Measurements from ENCODE around the gene ACCS. TPM values are rescaled to one million over a fixed set of nuclear protein-coding genes. Genes with fewer than 3 reads are reported as not detected.

Gene ACCS
- total and polyA plus RNA-seq, 2 of the 4 experiments (the other 2 are of a cell fraction): 1.8 to 7.3 TPM

- TF ChIP-seq NFE2L2 (IDR thresholded peaks at IDR 0.05; ENCODE audit: low read depth, low read length) (no peak), MXI1 (IDR thresholded peaks at IDR 0.05; ENCODE audit: borderline replicate concordance, low read depth, low read length) (no peak), RAD21 (IDR thresholded peaks at IDR 0.05; ENCODE audit: low read length) (no peak), MAFK (IDR thresholded peaks at IDR 0.05; ENCODE audit: low read depth, low read length) (no peak), BHLHE40 (IDR thresholded peaks at IDR 0.05; ENCODE audit: low read depth, low read length) (no peak), MAZ (IDR thresholded peaks at IDR 0.05; ENCODE audit: borderline replicate concordance, low read depth, low read length) (no peak), SMC3 (IDR thresholded peaks at IDR 0.05; ENCODE audit: low read depth, low read length) (no peak), RFX5 (IDR thresholded peaks at IDR 0.05; ENCODE audit: low read depth, low read length) (no peak), USF2 (IDR thresholded peaks at IDR 0.05; ENCODE audit: low read depth, low read length) (no peak), ELK1 (IDR thresholded peaks at IDR 0.05; ENCODE audit: borderline replicate concordance, low read depth, low read length) (no peak), CEBPB (IDR thresholded peaks at IDR 0.05; ENCODE audit: low read depth, low read length) (no peak), FOS (IDR thresholded peaks at IDR 0.05; ENCODE audit: low read depth, low read length) (no peak), CHD1 (IDR thresholded peaks at IDR 0.05; ENCODE audit: low read depth, low read length) (no peak), CTCF (conservative IDR thresholded peaks at IDR 0.05; ENCODE audit: low read depth, low read length) (no peak)
- no peak overlapping the region for H4K5ac ChIP-seq (ENCODE audit: low read depth, low read length)
- no peak overlapping the region for H3K4me2 ChIP-seq (ENCODE audit: low read depth, low read length)
- in situ Hi-C loops (cut with MboI; ENCODE audit: low sequenced_read_pairs): no loop called here
- H3K4ac ChIP-seq (ENCODE audit: low read depth, low read length): no peak overlapping the region
- no peak overlapping the region for H2AK5ac ChIP-seq (ENCODE audit: low read depth, low read length)
- DNase-seq (no peak), ATAC-seq (ENCODE audit: low read depth) (no peak)
- H4K8ac ChIP-seq (ENCODE audit: low read depth in 2 of 2, low read length in 2 of 2): no peak overlapping the region
- BruUV-seq (replicated peaks): no TSS peak
- H3K9me1 ChIP-seq (ENCODE audit: insufficient read depth, low read length): peaks cover 2% of the 10 kb centered on the region; the same call in 1 of the 2 replicates
- H2BK5ac ChIP-seq (ENCODE audit: low read depth, low read length, poor library complexity, severe bottlenecking): no peak overlapping the region
- H3K56ac ChIP-seq (ENCODE audit: extremely low read depth, insufficient read depth, low read length): no peak overlapping the region
- H3K27ac ChIP-seq (ENCODE audit: insufficient read depth, low read length): no peak overlapping the region
- H2BK20ac ChIP-seq (ENCODE audit: low read depth, low read length): no peak overlapping the region
- H3K14ac ChIP-seq (replicated peaks; ENCODE audit: low read depth, low read length): no peak overlapping the region; the same call in 1 of the 2 replicates
- H2AFZ ChIP-seq (replicated peaks; ENCODE audit: low read length, poor library complexity): no peak overlapping the region
- no peaks in the 10 kb centered on the region for H3K9me3 ChIP-seq (ENCODE audit: control insufficient read depth, insufficient read depth, low read length)
- no peak overlapping the region for H2BK120ac ChIP-seq (ENCODE audit: low read depth, low read length)
- POLR2A ChIA-PET (ENCODE audit: unreplicated experiment): no interaction called here
- no peak overlapping the region for H3K4me3 ChIP-seq (ENCODE audit: insufficient read depth, low read depth, low read length)
- H3K9ac ChIP-seq (ENCODE audit: low read depth, low read length): no peak overlapping the region
- H4K20me1 ChIP-seq (ENCODE audit: insufficient read depth, low read length): no peaks in the 10 kb centered on the region; the same call in 1 of the 2 replicates
- intact Hi-C loops (cut with micrococcal nuclease): no loop called here
- peaks cover 16% of the 10 kb centered on the region for H3K27me3 ChIP-seq (ENCODE audit: control insufficient read depth, insufficient read depth, low read length)
- no peak overlapping the region for H2BK15ac ChIP-seq (ENCODE audit: low read depth, low read length)
- no CpG with 5 or more reads among the region's 3 CpGs for WGBS, 2 experiments (ENCODE audit: extremely low coverage in 2 of 2, insufficient read length in 1 of 2)
- H3K36me3 ChIP-seq (ENCODE audit: control insufficient read depth, insufficient read depth, low read length): no peaks in the 10 kb centered on the region
- H4K91ac ChIP-seq (ENCODE audit: insufficient read depth, low read depth, low read length): no peak overlapping the region
- dilution Hi-C loops (cut with HindIII; ENCODE audit: low sequenced_read_pairs, unreplicated experiment): loop anchor here (25.0 kb wide), 1 partner anchor 121 kb away; no protein-coding TSS in a partner anchor
- H2AK9ac ChIP-seq (replicated peaks; ENCODE audit: low read depth, low read length, poor library complexity): no peak overlapping the region
- H3K23ac ChIP-seq (ENCODE audit: low read depth, low read length): no peak overlapping the region
- CTCF ChIA-PET: interaction anchor here (2.5 kb wide), 1 partner anchor 144 kb away, joined by 9 read pairs; no protein-coding TSS in a partner anchor
- H3K79me1 ChIP-seq (ENCODE audit: low read depth in 1 of 2, low read length in 2 of 2): no peaks in the 10 kb centered on the region
- H3K18ac ChIP-seq (ENCODE audit: low read depth, low read length): no peak overlapping the region
- H3K4me1 ChIP-seq (ENCODE audit: control insufficient read depth, insufficient read depth, low read length): peaks cover 5% of the 10 kb centered on the region; the same call in 1 of the 2 replicates
Observed at GRCh38 chr11:44033411-44033850, 32.6 kb upstream of the ACCS start.

Measured in IMR-90 (cell line).